ENCODE results near the gene CELSR2.

- TF ChIP-seq CTCF (IDR thresholded peaks at IDR 0.05) (no peak), POLR2A (IDR thresholded peaks at IDR 0.05) (no peak)
These were observed 40.9 kb upstream of the CELSR2 start for GRCh38 chr1:109208394-109208793.

Measured in esophagus squamous epithelium (tissue), 4 donors.